Calu3 (cell line): Measurements from ENCODE around the gene TMEM238L. TPM values are rescaled to one million over a fixed set of nuclear protein-coding genes. Genes with fewer than 3 reads are reported as not detected.
A peak's percentile ranks its signal among the peaks of the same experiment; 100 is the strongest.

ENCODE experiments used
- BruUV-seq: library from RNA; stranded (reverse); fragments of 400-500 nt; replicated peaks from 2 replicates; lab custom pipeline; 2021; lab: Mats Ljungman, UMichigan
- CTCF ChIA-PET: fragments of 300-600 bp; sonication (Branson Sonifier 250); formaldehyde crosslinking; loops from one replicate; lab custom pipeline; 2022; ENCODE audit warnings: antibody characterized with exemption; lab: Charles Lee
- DNase-seq: peaks from one replicate; pipeline ENCODE4 v3.0.0; 2022
- H3K27ac Mint-ChIP-seq: one replicate; pipeline ENCODE4 v1.8.0; 2022; ENCODE audit warnings: mixed read lengths; ENCODE audit not compliant: unreplicated experiment
- H3K27me3 Mint-ChIP-seq: one replicate; pipeline ENCODE4 v1.8.0; 2022; ENCODE audit warnings: mixed read lengths; ENCODE audit not compliant: unreplicated experiment
- H3K36me3 Mint-ChIP-seq: one replicate; pipeline ENCODE4 v1.8.0; 2022; ENCODE audit warnings: mild to moderate bottlenecking, moderate library complexity, mixed read lengths; ENCODE audit not compliant: insufficient read depth, unreplicated experiment
- H3K4me1 Mint-ChIP-seq: one replicate; pipeline ENCODE4 v1.8.0; 2022; ENCODE audit warnings: mild to moderate bottlenecking, low read depth, mixed read lengths; ENCODE audit not compliant: unreplicated experiment
- H3K4me3 Mint-ChIP-seq: one replicate; pipeline ENCODE4 v1.8.0; 2022; ENCODE audit warnings: mild to moderate bottlenecking, low read depth, moderate library complexity, mixed read lengths; ENCODE audit not compliant: unreplicated experiment
- H3K9me3 Mint-ChIP-seq: one replicate; pipeline ENCODE4 v1.8.0; 2022; ENCODE audit warnings: low read depth, mixed read lengths; ENCODE audit not compliant: unreplicated experiment
- intact Hi-C: fragments of 100-400 bp; cut with micrococcal nuclease; formaldehyde crosslinking; loops from one replicate; pipeline ENCODE4 v1.10.0; 2022; ENCODE audit not compliant: unreplicated experiment
- total RNA-seq: library from RNA; stranded (reverse); gene quantifications from 2 replicates; pipeline ENCODE4 v1.2.3, GENCODE V29; 2022
- TF ChIP-seq, protein P1 (sequence below): fragments of 200-600 bp; IDR thresholded peaks from one replicate; pipeline ENCODE4 v1.8.0; 2022; ENCODE audit warnings: antibody characterized with exemption; ENCODE audit not compliant: unreplicated experiment

Gene TMEM238L
- total RNA-seq, 1 experiment from 2014 or later: not detected

DNA sequence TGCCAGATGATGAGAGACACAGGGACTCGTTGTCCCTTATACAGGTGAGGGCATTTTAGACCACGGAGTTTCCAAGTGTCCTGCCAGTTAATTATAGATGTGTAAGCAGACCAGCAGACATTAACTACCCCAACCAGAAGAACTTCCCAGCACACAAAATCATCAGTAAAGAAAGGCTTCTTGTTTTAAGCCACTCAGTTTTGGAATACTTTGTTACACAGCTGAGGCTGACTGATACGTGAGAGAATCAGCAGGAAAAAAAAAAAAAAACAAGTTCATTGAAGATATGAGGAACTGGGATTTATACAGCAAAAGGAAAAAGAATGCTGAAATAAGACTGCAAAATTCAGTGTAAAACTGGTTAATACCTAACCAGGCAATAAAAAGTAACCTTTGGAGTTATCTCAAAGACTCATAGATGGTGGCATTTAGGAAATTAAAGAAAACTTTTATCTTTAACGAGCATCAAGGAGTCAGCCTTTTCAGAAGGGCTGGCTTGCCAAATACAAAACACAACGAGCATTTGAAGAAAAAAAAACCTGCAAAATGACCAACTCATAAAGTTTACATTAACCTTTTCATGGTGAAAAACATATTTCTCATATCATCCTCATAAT lies 28.1 kb downstream of the TMEM238L start:
- Mint-ChIP-seq H3K4me3 (no peak overlapping the region), H3K27me3 (no peaks in the 10 kb centered on the region), H3K36me3 (no peaks in the 10 kb centered on the region), H3K27ac (no peak overlapping the region), H3K4me1 (no peaks in the 10 kb centered on the region), H3K9me3 (peaks cover under 1% of the 10 kb centered on the region)
- TF ChIP-seq, protein P1, sequence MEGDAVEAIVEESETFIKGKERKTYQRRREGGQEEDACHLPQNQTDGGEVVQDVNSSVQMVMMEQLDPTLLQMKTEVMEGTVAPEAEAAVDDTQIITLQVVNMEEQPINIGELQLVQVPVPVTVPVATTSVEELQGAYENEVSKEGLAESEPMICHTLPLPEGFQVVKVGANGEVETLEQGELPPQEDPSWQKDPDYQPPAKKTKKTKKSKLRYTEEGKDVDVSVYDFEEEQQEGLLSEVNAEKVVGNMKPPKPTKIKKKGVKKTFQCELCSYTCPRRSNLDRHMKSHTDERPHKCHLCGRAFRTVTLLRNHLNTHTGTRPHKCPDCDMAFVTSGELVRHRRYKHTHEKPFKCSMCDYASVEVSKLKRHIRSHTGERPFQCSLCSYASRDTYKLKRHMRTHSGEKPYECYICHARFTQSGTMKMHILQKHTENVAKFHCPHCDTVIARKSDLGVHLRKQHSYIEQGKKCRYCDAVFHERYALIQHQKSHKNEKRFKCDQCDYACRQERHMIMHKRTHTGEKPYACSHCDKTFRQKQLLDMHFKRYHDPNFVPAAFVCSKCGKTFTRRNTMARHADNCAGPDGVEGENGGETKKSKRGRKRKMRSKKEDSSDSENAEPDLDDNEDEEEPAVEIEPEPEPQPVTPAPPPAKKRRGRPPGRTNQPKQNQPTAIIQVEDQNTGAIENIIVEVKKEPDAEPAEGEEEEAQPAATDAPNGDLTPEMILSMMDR: no peak
- BruUV-seq: no TSS peak
- CTCF ChIA-PET: no interaction called here
- intact Hi-C loops: loop anchor here (10.0 kb wide), 1 partner anchor 69 kb away; no protein-coding TSS in a partner anchor
- no peak for DNase-seq

DNA sequence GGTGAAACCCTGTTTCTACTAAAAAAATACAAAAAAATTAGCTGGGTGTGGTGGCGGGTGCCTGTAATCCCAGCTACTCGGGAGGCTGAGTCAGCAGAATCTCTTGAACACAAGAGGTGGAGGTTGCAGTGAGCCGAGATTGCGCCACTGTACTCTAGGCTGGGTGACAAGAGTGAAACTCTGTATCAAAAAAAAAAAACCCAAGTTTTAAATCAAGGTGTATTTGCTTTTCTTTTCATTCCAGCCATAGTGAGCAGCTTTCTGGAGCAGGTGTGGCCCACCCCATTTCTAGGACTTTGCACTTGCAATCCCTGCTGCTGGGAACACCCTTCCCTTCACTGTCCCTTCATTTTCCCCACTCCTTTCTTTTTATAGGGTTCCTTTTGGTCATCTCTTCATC lies 28.8 kb downstream of the TMEM238L start:
- no peak overlapping the region for H3K27ac Mint-ChIP-seq
- no peaks in the 10 kb centered on the region for H3K4me1 Mint-ChIP-seq
- intact Hi-C loops: loop anchor here (10.0 kb wide), 1 partner anchor 70 kb away; no protein-coding TSS in a partner anchor
- peaks cover 3% of the 10 kb centered on the region for H3K9me3 Mint-ChIP-seq
- no peaks in the 10 kb centered on the region for H3K36me3 Mint-ChIP-seq
- H3K27me3 Mint-ChIP-seq: no peaks in the 10 kb centered on the region
- DNase-seq: no peak
- TF ChIP-seq, protein P1: no peak
- no TSS peak for BruUV-seq
- CTCF ChIA-PET: no interaction called here
- no peak overlapping the region for H3K4me3 Mint-ChIP-seq

DNA sequence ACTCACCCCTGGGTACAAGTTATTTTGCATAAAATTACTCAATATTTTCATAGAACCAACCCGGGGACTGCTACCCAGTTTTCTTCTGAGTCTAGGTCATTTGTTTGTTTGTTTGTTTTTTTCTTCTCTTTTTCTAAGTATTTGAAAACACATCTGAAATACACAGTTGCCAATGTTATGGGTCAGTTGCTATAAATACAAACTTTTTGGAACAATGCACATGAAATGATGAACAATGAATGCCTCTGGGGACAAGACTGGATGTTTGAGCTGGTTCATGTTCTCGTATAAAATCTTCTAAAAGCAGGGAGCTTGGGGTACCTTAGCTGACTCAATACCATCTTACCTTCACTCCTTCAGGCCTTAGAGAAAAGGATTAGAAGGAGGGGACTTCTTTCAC lies 30.5 kb downstream of the TMEM238L start:
- intact Hi-C loops: loop anchor here (10.0 kb wide), 1 partner anchor 71 kb away; no protein-coding TSS in a partner anchor
- H3K4me3 Mint-ChIP-seq: no peak overlapping the region
- no TSS peak for BruUV-seq
- no peaks in the 10 kb centered on the region for H3K27me3 Mint-ChIP-seq
- no peak overlapping the region for H3K27ac Mint-ChIP-seq
- peaks cover 3% of the 10 kb centered on the region for H3K9me3 Mint-ChIP-seq
- no peaks in the 10 kb centered on the region for H3K4me1 Mint-ChIP-seq
- TF ChIP-seq, protein P1: no peak
- no peak for DNase-seq
- CTCF ChIA-PET: no interaction called here
- no peaks in the 10 kb centered on the region for H3K36me3 Mint-ChIP-seq

- TF ChIP-seq, protein P1: peak; percentile 58
- Mint-ChIP-seq H3K36me3 (no peaks in the 10 kb centered on the region), H3K27me3 (no peaks in the 10 kb centered on the region), H3K4me1 (no peaks in the 10 kb centered on the region), H3K27ac (no peak overlapping the region), H3K9me3 (peaks cover 3% of the 10 kb centered on the region), H3K4me3 (no peak overlapping the region)
- peak; percentile 21 for DNase-seq
- no TSS peak for BruUV-seq
- CTCF ChIA-PET: interaction anchor here (0.6 kb wide), 1 partner anchor 1575 kb away, joined by 3 read pairs; no protein-coding TSS in a partner anchor
- intact Hi-C loops: loop anchor here (10.0 kb wide), 1 partner anchor 72 kb away; no protein-coding TSS in a partner anchor
Measured at GRCh38 chr17:10772425-10773380, 31.2 kb downstream of the TMEM238L start.
